ENCODE data around the gene PTPN4.
A peak's percentile ranks its signal among the peaks of the same experiment; 100 is the strongest.

Gene PTPN4

GRCh38 chr2:119721462-119721861 is 38.3 kb upstream of the PTPN4 start:
- no peaks in the 10 kb centered on the region for H3K9me3 Mint-ChIP-seq
- peak overlapping the region in 2 of 3 experiments; percentile 48 to 74 for H3K27ac Mint-ChIP-seq
- no peak for TF ChIP-seq CTCF (IDR thresholded peaks at IDR 0.05; ENCODE audit: unreplicated experiment in 3 of 3)
- peaks cover under 1% of the 10 kb centered on the region for H3K27me3 Mint-ChIP-seq (ENCODE audit: low read depth)
- no peak overlapping the region for H3K4me3 Mint-ChIP-seq
- peaks cover 23% of the 10 kb centered on the region for H3K4me1 Mint-ChIP-seq
- H3K36me3 Mint-ChIP-seq (ENCODE audit: low read depth), result no peaks in the 10 kb centered on the region

- no peaks in the 10 kb centered on the region for H3K36me3 Mint-ChIP-seq (ENCODE audit: low read depth)
- no peak for TF ChIP-seq CTCF (IDR thresholded peaks at IDR 0.05; ENCODE audit: unreplicated experiment in 3 of 3)
- peak overlapping the region in 2 of 3 experiments; percentile 48 to 74 for H3K27ac Mint-ChIP-seq
- no peak overlapping the region for H3K4me3 Mint-ChIP-seq
- H3K4me1 Mint-ChIP-seq, result peaks cover 23% of the 10 kb centered on the region
- no peaks in the 10 kb centered on the region for H3K27me3 Mint-ChIP-seq (ENCODE audit: low read depth)
- no peaks in the 10 kb centered on the region for H3K9me3 Mint-ChIP-seq
Observed at GRCh38 chr2:119721904-119722303, 37.8 kb upstream of the PTPN4 start.

- Mint-ChIP-seq H3K36me3 (ENCODE audit: low read depth) (no peaks in the 10 kb centered on the region), H3K9me3 (no peaks in the 10 kb centered on the region), H3K4me3 (no peak overlapping the region), H3K4me1 (peaks cover 23% of the 10 kb centered on the region), H3K27ac (no peak overlapping the region), H3K27me3 (ENCODE audit: low read depth) (no peaks in the 10 kb centered on the region)
- no peak for TF ChIP-seq CTCF (IDR thresholded peaks at IDR 0.05; ENCODE audit: unreplicated experiment in 3 of 3)
Observed at GRCh38 chr2:119723186-119723585, 36.5 kb upstream of the PTPN4 start.

- no peak for TF ChIP-seq CTCF (IDR thresholded peaks at IDR 0.05; ENCODE audit: unreplicated experiment in 3 of 3)
- H3K4me3 Mint-ChIP-seq, result no peak overlapping the region
- H3K4me1 Mint-ChIP-seq, result peaks cover 17% of the 10 kb centered on the region
- H3K36me3 Mint-ChIP-seq (ENCODE audit: low read depth), result no peaks in the 10 kb centered on the region
- H3K9me3 Mint-ChIP-seq, result no peaks in the 10 kb centered on the region
- H3K27me3 Mint-ChIP-seq (ENCODE audit: low read depth), result no peaks in the 10 kb centered on the region
- H3K27ac Mint-ChIP-seq, result peak overlapping the region in 1 of 3 experiments; percentile 25
Observed at GRCh38 chr2:119723784-119724467, 35.8 kb upstream of the PTPN4 start.

GRCh38 chr2:119724656-119725485 is 34.9 kb upstream of the PTPN4 start:
- TF ChIP-seq CTCF (IDR thresholded peaks at IDR 0.05; ENCODE audit: unreplicated experiment in 3 of 3), result no peak
- no peaks in the 10 kb centered on the region for H3K9me3 Mint-ChIP-seq
- H3K4me3 Mint-ChIP-seq, result no peak overlapping the region
- no peaks in the 10 kb centered on the region for H3K27me3 Mint-ChIP-seq (ENCODE audit: low read depth)
- H3K36me3 Mint-ChIP-seq (ENCODE audit: low read depth), result no peaks in the 10 kb centered on the region
- no peak overlapping the region for H3K27ac Mint-ChIP-seq
- H3K4me1 Mint-ChIP-seq, result peaks cover 12% of the 10 kb centered on the region
